Breast epithelium (tissue), 4 donors: Measurements from ENCODE around the gene LPCAT4. TPM values are rescaled to one million over a fixed set of nuclear protein-coding genes. Genes with fewer than 3 reads are reported as not detected.

Experiments used
- DNase-seq, 2 donors: peaks; one replicate each; pipeline ENCODE4 v3.0.0-alpha.2; 2019; ENCODE audit warnings: low spot score in 2 of 2
- H3K27ac ChIP-seq, 2 donors: fragments of 200-600 bp; sonication (generic) in 1 of 2; one replicate each; pipeline ENCODE4 v1.5.1; 2016 to 2019; ENCODE audit warnings: mild to moderate bottlenecking in 1 of 2
- H3K27me3 ChIP-seq, 2 donors: fragments of 200-600 bp; sonication (generic) in 1 of 2; one replicate each; pipeline versions ENCODE4 v1.5.1 to v1.6.0; 2017 to 2019; ENCODE audit warnings: control low read depth in 1 of 2, mild to moderate bottlenecking in 1 of 2
- H3K36me3 ChIP-seq: fragments of 200-600 bp; one replicate; pipeline ENCODE4 v1.5.1; 2019
- H3K4me1 ChIP-seq, 2 donors: fragments of 200-600 bp; sonication (generic); one replicate each; pipeline ENCODE4 v1.5.1; 2016 to 2019; ENCODE audit warnings: control low read depth in 1 of 2
- H3K4me3 ChIP-seq, 3 donors: fragments of 200-600 bp; sonication (generic); 1 replicate in 2 of 3; 2 replicates in 1 of 3; pipeline ENCODE4 v1.5.1; 2016 to 2019; ENCODE audit warnings: mild to moderate bottlenecking in 3 of 3, moderate library complexity in 2 of 3
- H3K9me3 ChIP-seq, 2 donors: fragments of 200-600 bp; sonication (generic) in 1 of 2; one replicate each; pipeline ENCODE4 v1.5.1; 2016 to 2019; ENCODE audit warnings: control low read depth in 1 of 2
- POLR2A ChIP-seq: fragments of 450-650 bp; IDR thresholded peaks from one replicate; pipeline ENCODE4 v1.6.1; 2016; ENCODE audit warnings: antibody characterized with exemption, mild to moderate bottlenecking, moderate library complexity
- POLR2AphosphoS5 ChIP-seq, 3 donors: sonication (generic); formaldehyde crosslinking; IDR thresholded peaks; one replicate each; pipeline ENCODE4 v1.6.1; 2017; ENCODE audit warnings: antibody characterized with exemption in 3 of 3
- intact Hi-C: fragments of 100-400 bp; cut with DNase I; formaldehyde crosslinking; loops from one replicate; pipeline ENCODE4 v1.15.1; 2023; ENCODE audit warnings: low total_unique reads
- total RNA-seq, 3 donors: library from RNA; depleted of rRNA; stranded (reverse); fragments of >200 nt; gene quantifications; one replicate each; pipeline ENCODE4 v1.1.0, GENCODE V29; 2016
- TF ChIP-seq, protein P1 (sequence below), 3 donors: fragments of 450-650 bp; IDR thresholded peaks; one replicate each; pipeline ENCODE4 v1.5.1; 2016 to 2017; ENCODE audit warnings: antibody characterized with exemption in 3 of 3, mild to moderate bottlenecking in 3 of 3, moderate library complexity in 3 of 3

Gene LPCAT4
- total RNA-seq, 3 donors from 2014 or later = 10.7 to 16.4 (median 13.8) TPM

DNA sequence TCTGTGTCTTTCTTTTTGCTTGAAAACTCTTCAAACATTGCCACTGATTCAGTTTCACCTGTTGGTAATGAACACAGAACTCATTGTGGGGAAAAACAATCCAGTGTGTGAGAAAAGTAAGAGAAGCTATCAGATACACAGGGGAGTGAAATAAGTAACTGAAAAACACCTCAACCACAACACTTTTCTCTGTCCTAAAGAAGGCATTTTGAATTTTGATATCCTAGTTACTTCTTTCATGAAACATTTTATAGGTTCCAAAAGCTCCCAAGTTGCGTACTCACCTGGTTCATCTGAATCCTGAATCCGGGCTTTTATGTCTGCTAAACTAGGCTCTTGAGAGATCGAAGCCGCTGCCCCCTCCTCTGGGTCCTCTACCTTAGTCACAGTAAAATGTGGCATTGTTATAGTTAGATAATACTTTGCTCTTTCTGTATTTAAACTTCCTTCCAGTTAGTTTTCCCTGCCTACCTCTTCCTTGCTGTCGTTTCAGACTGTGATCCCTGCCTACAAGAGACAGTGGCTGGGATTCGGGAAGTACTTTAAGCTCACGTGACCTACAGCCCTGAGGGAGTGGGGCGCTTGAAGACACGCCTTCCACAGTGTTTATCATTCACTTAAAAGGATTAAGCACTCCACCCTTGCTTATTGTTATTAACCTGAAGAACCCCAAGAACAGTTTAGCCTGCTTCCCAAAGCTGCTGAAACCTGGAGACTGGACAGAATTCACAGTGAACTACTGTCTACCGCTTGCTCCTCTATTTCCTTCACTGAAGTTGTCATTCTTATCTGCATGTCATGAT lies 48.5 kb downstream of the LPCAT4 start:
- intact Hi-C loops = no loop called here

DNA sequence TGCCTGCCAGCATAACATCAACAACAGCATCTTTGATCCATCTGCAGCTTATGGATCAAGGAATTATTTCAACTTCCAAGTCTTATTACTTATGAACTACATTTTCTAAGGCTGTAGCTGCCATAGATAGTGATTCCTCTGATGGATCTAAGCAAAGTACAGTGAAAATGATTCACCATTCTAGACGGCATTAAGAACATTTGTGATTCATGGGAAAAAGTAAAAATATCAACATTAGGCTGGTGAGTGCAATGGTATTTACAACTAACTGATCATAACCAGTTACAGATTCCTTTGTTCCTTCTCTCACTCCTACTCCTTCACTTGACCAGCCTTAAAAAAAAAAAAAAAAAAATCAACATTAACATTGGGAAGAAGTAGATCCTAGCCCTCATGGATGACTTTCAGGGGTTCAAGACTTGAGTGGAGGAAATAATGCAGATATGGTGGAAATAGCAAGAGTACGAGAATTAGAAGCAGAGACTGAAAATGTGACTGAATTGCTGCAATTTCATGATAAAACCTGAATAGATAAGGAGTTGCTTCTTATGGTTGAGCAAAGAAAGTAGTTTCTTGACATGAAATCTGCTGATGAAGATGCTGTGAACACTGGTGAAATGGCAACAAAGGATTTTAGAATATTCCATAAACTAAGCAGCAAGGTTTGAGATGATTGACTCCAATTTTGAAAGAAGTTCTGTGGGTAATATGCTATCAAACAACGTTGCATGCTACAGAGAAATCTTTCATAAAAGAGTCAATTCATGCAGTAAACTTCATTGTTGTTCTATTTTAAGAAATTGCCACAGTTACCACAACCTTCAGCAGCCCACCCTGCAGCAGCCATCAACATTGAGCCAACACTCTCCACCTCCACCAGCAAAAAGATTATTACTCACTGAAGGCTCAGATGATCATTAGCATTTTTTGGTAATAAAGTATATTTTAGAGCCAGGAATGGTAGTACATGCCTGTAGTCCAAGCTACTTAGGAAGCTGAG lies 52.2 kb downstream of the LPCAT4 start:
- H3K9me3 ChIP-seq = no peaks in the 10 kb centered on the region
- intact Hi-C loops = no loop called here

More for the DNA sequence above, 48.5 kb downstream of the LPCAT4 start:
- Histone ChIP-seq H3K27ac (peak overlapping the region; percentile 72 to 76), H3K9me3 (no peaks in the 10 kb centered on the region), H3K4me3 (peak overlapping the region; percentile 54 to 69 (median 55)), H3K27me3 (no peaks in the 10 kb centered on the region), H3K4me1 (no peaks in the 10 kb centered on the region), H3K36me3 (no peaks in the 10 kb centered on the region)
- peak; percentile 63 to 64 for DNase-seq
- TF ChIP-seq POLR2AphosphoS5 (IDR thresholded peaks at IDR 0.05) = no peak
- no peak for TF ChIP-seq POLR2A
- TF ChIP-seq, protein P1, sequence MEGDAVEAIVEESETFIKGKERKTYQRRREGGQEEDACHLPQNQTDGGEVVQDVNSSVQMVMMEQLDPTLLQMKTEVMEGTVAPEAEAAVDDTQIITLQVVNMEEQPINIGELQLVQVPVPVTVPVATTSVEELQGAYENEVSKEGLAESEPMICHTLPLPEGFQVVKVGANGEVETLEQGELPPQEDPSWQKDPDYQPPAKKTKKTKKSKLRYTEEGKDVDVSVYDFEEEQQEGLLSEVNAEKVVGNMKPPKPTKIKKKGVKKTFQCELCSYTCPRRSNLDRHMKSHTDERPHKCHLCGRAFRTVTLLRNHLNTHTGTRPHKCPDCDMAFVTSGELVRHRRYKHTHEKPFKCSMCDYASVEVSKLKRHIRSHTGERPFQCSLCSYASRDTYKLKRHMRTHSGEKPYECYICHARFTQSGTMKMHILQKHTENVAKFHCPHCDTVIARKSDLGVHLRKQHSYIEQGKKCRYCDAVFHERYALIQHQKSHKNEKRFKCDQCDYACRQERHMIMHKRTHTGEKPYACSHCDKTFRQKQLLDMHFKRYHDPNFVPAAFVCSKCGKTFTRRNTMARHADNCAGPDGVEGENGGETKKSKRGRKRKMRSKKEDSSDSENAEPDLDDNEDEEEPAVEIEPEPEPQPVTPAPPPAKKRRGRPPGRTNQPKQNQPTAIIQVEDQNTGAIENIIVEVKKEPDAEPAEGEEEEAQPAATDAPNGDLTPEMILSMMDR (IDR thresholded peaks at IDR 0.05) = no peak

DNA sequence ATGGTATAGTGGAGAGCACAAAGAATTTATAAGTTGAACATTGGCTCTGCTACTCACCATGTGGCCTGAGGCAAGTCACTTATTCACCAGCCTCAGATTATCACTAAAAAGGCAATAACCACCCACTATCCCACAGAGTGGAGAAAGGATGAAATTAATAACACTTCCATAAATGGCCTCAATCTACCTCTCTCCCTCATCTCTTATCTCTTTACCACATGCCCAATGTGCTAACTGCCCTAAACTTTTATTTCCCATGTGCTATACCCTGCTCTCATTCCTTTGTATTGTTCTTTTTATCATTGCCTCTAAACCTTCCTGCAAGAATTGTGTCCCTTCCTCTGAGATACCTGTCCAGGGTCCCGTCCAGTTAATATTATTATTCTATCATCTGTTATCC lies 55.4 kb downstream of the LPCAT4 start:
- TF ChIP-seq, protein P1 (IDR thresholded peaks at IDR 0.05) = no peak
- no peak for TF ChIP-seq POLR2A
- no peak for TF ChIP-seq POLR2AphosphoS5 (IDR thresholded peaks at IDR 0.05)
- no peak for DNase-seq
- Histone ChIP-seq H3K27me3 (no peaks in the 10 kb centered on the region), H3K4me1 (no peaks in the 10 kb centered on the region), H3K9me3 (no peaks in the 10 kb centered on the region), H3K27ac (no peak overlapping the region), H3K36me3 (no peaks in the 10 kb centered on the region), H3K4me3 (no peak overlapping the region)
- intact Hi-C loops = no loop called here

More for the DNA sequence above, 52.2 kb downstream of the LPCAT4 start:
- TF ChIP-seq, protein P1 (IDR thresholded peaks at IDR 0.05) = no peak
- TF ChIP-seq POLR2AphosphoS5 (IDR thresholded peaks at IDR 0.05) (no peak), POLR2A (no peak)
- no peaks in the 10 kb centered on the region for H3K36me3 ChIP-seq
- no peaks in the 10 kb centered on the region for H3K27me3 ChIP-seq
- no peak overlapping the region for H3K27ac ChIP-seq
- no peak overlapping the region for H3K4me3 ChIP-seq
- H3K4me1 ChIP-seq = no peaks in the 10 kb centered on the region
- DNase-seq = no peak

Other genes with a start within 250 kb of the LPCAT4 start
- 10 to 100 TPM; 43.7 to 67.6 (median 61.0) TPM for gene KATNBL1, start 157.1 kb downstream of the LPCAT4 start, total RNA-seq
- 100 to 1,000 TPM; 121 to 157 (median 123) TPM for gene EMC4, start 142.2 kb downstream of the LPCAT4 start, total RNA-seq
- 10 to 100 TPM; 22.3 to 28.8 (median 25.8) TPM for gene SLC12A6, start 29.4 kb downstream of the LPCAT4 start, total RNA-seq
- gene NOP10, start 24.1 kb downstream of the LPCAT4 start, total RNA-seq = 100 to 1,000 TPM; 108 to 135 (median 130) TPM
- not detected for gene NUTM1, start 23.9 kb downstream of the LPCAT4 start, total RNA-seq
- gene GOLGA8A, start 70.6 kb upstream of the LPCAT4 start, total RNA-seq = 10 to 100 TPM; 33.0 to 77.7 (median 73.4) TPM
- gene GOLGA8B, start 216.5 kb upstream of the LPCAT4 start, total RNA-seq = 100 to 1,000 TPM in 2 of 3 donors, 10 to 100 TPM in 1; 94.4 to 180 (median 131) TPM